Renal pelvis (tissue), 12 donors: ENCODE data around the gene NPTX2. TPM values are rescaled to one million over a fixed set of nuclear protein-coding genes. Genes with fewer than 3 reads are reported as not detected.
"Not testable (repeated sequence)": the region's sequence is repeated elsewhere in the genome, so short reads cannot be mapped to it uniquely, and the experiment has no call there.

Source experiments
- DNase-seq: peaks from one replicate; pipeline ENCODE4 v3.0.0-alpha.2; 2013
- long read RNA-seq, 16 experiments: transcript quantifications; one replicate each; lab custom pipeline, GENCODE V29; 2026
- polyA plus RNA-seq, 3 donors: library from polyadenylated mRNA; unstranded; fragments of 120-200 nt; gene quantifications; one replicate each; pipeline ENCODE4 v1.2.1, GENCODE V29; 2013; ENCODE audit not compliant: insufficient read length in 3 of 3

The NPTX2 gene
- polyA plus RNA-seq = 1 to 10 TPM; 2.0 to 4.6 (median 4.2) TPM
- long read RNA-seq, donor 1 = 0 reads
- long read RNA-seq, donor 2 = 0 reads
- long read RNA-seq, donor 3, partial matches to known transcripts = 0 of 1 reads
- long read RNA-seq, donor 3, other reads (novel, unspliced or antisense) = 0 of 1 reads
- long read RNA-seq, donor 4, partial matches to known transcripts = 0 of 1 reads
- long read RNA-seq, donor 4, other reads (novel, unspliced or antisense) = 0 of 1 reads
- long read RNA-seq, donor 5 = 0 reads
- long read RNA-seq, donor 6 = 0 reads
- long read RNA-seq, donor 7, partial matches to known transcripts = 0 of 1 reads
- long read RNA-seq, donor 7, other reads (novel, unspliced or antisense) = 0 of 1 reads
- long read RNA-seq, donor 8, partial matches to known transcripts = 0 of 1 reads
- long read RNA-seq, donor 8, other reads (novel, unspliced or antisense) = 0 of 1 reads
- long read RNA-seq, donor 9 = 0 reads
- long read RNA-seq, donor 10 = 0 reads
- long read RNA-seq, donor 11 = 0 reads
- long read RNA-seq, donor 12, partial matches to known transcripts = 0 of 2 reads
- long read RNA-seq, donor 12, other reads (novel, unspliced or antisense) = 0 of 2 reads
- long read RNA-seq, donor 13 = 0 reads
- long read RNA-seq, donor 14, partial matches to known transcripts = 12 of 14 reads
- long read RNA-seq, donor 14, other reads (novel, unspliced or antisense) = 0 of 14 reads
- long read RNA-seq, donor 15 = 0 reads
- long read RNA-seq, donor 16, partial matches to known transcripts = 0 of 1 reads
- long read RNA-seq, donor 16, other reads (novel, unspliced or antisense) = 0 of 1 reads

GRCh38 chr7:98617051-98617959 is at the start of gene NPTX2:
Gene NPTX2 (plus strand): TSS chr7:98617285. CDS start chr7:98617462, 177 bp downstream.
- peak; percentile 58 for DNase-seq

- no peak for DNase-seq
These were observed 49.1 kb upstream of the NPTX2 start for GRCh38 chr7:98567991-98568390.

GRCh38 chr7:98568891-98569290 is 48.2 kb upstream of the NPTX2 start:
- DNase-seq = no peak

- DNase-seq = no peak
These were observed 47.3 kb upstream of the NPTX2 start for GRCh38 chr7:98569691-98570337.

GRCh38 chr7:98571006-98571405 is 46.1 kb upstream of the NPTX2 start:
- no peak for DNase-seq

GRCh38 chr7:98571986-98572385 is 45.1 kb upstream of the NPTX2 start:
- no peak for DNase-seq

GRCh38 chr7:98572716-98573115 is 44.4 kb upstream of the NPTX2 start:
- DNase-seq = not testable (repeated sequence)

- DNase-seq = no peak
These were observed 43.3 kb upstream of the NPTX2 start for GRCh38 chr7:98573816-98574215.

GRCh38 chr7:98575878-98576277 is 41.2 kb upstream of the NPTX2 start:
- DNase-seq = no peak

GRCh38 chr7:98584830-98585229 is 32.3 kb upstream of the NPTX2 start:
- DNase-seq = no peak

- DNase-seq = no peak
These were observed 25.2 kb upstream of the NPTX2 start for GRCh38 chr7:98591926-98592325.

GRCh38 chr7:98594348-98594747 is 22.7 kb upstream of the NPTX2 start:
- DNase-seq = no peak

GRCh38 chr7:98594787-98595186 is 22.3 kb upstream of the NPTX2 start:
- no peak for DNase-seq

GRCh38 chr7:98598846-98599615 is 18.1 kb upstream of the NPTX2 start:
- no peak for DNase-seq

GRCh38 chr7:98599886-98600285 is 17.2 kb upstream of the NPTX2 start:
- DNase-seq = no peak

- no peak for DNase-seq
These were observed 14.2 kb upstream of the NPTX2 start for GRCh38 chr7:98602755-98603398.

GRCh38 chr7:98603399-98603788 is 13.7 kb upstream of the NPTX2 start:
- DNase-seq = no peak

- peak; percentile 80 for DNase-seq
These were observed 3.3 kb upstream of the NPTX2 start for GRCh38 chr7:98613601-98614425.

GRCh38 chr7:98616381-98617050 is 569 bp upstream of the NPTX2 start:
- no peak for DNase-seq
